Measurements from ENCODE around the gene SLC9A2.
A peak's percentile ranks its signal among the peaks of the same experiment; 100 is the strongest.

The SLC9A2 gene

GRCh38 chr2:102585847-102586404, 33.4 kb upstream of the SLC9A2 start:
- H3K4me1 Mint-ChIP-seq: peaks cover 4% of the 10 kb centered on the region
- no peak overlapping the region for H3K27ac Mint-ChIP-seq
- H3K27me3 Mint-ChIP-seq (ENCODE audit: low read depth): no peaks in the 10 kb centered on the region
- H3K9me3 Mint-ChIP-seq: peaks cover 6% of the 10 kb centered on the region
- TF ChIP-seq CTCF (IDR thresholded peaks at IDR 0.05; ENCODE audit: unreplicated experiment in 3 of 3): no peak
- H3K36me3 Mint-ChIP-seq (ENCODE audit: low read depth): no peaks in the 10 kb centered on the region
- H3K4me3 Mint-ChIP-seq: no peak overlapping the region

- Mint-ChIP-seq H3K27ac (no peak overlapping the region), H3K9me3 (no peaks in the 10 kb centered on the region), H3K36me3 (ENCODE audit: low read depth) (no peaks in the 10 kb centered on the region), H3K4me3 (no peak overlapping the region), H3K27me3 (ENCODE audit: low read depth) (no peaks in the 10 kb centered on the region), H3K4me1 (peaks cover 4% of the 10 kb centered on the region)
- no peak for TF ChIP-seq CTCF (IDR thresholded peaks at IDR 0.05; ENCODE audit: unreplicated experiment in 3 of 3)
Measured at GRCh38 chr2:102588213-102588939, 31.0 kb upstream of the SLC9A2 start.

- no peak overlapping the region for H3K27ac Mint-ChIP-seq
- H3K4me3 Mint-ChIP-seq: no peak overlapping the region
- TF ChIP-seq CTCF (IDR thresholded peaks at IDR 0.05; ENCODE audit: unreplicated experiment in 3 of 3): no peak
- H3K9me3 Mint-ChIP-seq: no peaks in the 10 kb centered on the region
- peaks cover 4% of the 10 kb centered on the region for H3K4me1 Mint-ChIP-seq
- no peaks in the 10 kb centered on the region for H3K36me3 Mint-ChIP-seq (ENCODE audit: low read depth)
- no peaks in the 10 kb centered on the region for H3K27me3 Mint-ChIP-seq (ENCODE audit: low read depth)
Measured at GRCh38 chr2:102589444-102589843, 29.9 kb upstream of the SLC9A2 start.

GRCh38 chr2:102591491-102592045, 27.8 kb upstream of the SLC9A2 start:
- peaks cover 4% of the 10 kb centered on the region for H3K4me1 Mint-ChIP-seq
- no peak for TF ChIP-seq CTCF (IDR thresholded peaks at IDR 0.05; ENCODE audit: unreplicated experiment in 3 of 3)
- no peaks in the 10 kb centered on the region for H3K36me3 Mint-ChIP-seq (ENCODE audit: low read depth)
- no peaks in the 10 kb centered on the region for H3K9me3 Mint-ChIP-seq
- H3K4me3 Mint-ChIP-seq: no peak overlapping the region
- no peaks in the 10 kb centered on the region for H3K27me3 Mint-ChIP-seq (ENCODE audit: low read depth)
- H3K27ac Mint-ChIP-seq: no peak overlapping the region

GRCh38 chr2:102592601-102593000, 26.8 kb upstream of the SLC9A2 start:
- Mint-ChIP-seq H3K4me1 (peaks cover 4% of the 10 kb centered on the region), H3K4me3 (no peak overlapping the region), H3K9me3 (no peaks in the 10 kb centered on the region), H3K36me3 (ENCODE audit: low read depth) (no peaks in the 10 kb centered on the region), H3K27ac (no peak overlapping the region), H3K27me3 (ENCODE audit: low read depth) (no peaks in the 10 kb centered on the region)
- TF ChIP-seq CTCF (IDR thresholded peaks at IDR 0.05; ENCODE audit: unreplicated experiment in 3 of 3): peak in 1 of 3 experiments; percentile 17

Data from nephron (organoid).